Stromal cell of bone marrow (primary cell): Measurements from ENCODE around the gene WNK4.
A peak's percentile ranks its signal among the peaks of the same experiment; 100 is the strongest.

Experiments
- DNase-seq: peaks from one replicate; pipeline ENCODE4 v3.0.0-alpha.2; 2012; ENCODE audit warnings: low read depth

The WNK4 gene

DNA sequence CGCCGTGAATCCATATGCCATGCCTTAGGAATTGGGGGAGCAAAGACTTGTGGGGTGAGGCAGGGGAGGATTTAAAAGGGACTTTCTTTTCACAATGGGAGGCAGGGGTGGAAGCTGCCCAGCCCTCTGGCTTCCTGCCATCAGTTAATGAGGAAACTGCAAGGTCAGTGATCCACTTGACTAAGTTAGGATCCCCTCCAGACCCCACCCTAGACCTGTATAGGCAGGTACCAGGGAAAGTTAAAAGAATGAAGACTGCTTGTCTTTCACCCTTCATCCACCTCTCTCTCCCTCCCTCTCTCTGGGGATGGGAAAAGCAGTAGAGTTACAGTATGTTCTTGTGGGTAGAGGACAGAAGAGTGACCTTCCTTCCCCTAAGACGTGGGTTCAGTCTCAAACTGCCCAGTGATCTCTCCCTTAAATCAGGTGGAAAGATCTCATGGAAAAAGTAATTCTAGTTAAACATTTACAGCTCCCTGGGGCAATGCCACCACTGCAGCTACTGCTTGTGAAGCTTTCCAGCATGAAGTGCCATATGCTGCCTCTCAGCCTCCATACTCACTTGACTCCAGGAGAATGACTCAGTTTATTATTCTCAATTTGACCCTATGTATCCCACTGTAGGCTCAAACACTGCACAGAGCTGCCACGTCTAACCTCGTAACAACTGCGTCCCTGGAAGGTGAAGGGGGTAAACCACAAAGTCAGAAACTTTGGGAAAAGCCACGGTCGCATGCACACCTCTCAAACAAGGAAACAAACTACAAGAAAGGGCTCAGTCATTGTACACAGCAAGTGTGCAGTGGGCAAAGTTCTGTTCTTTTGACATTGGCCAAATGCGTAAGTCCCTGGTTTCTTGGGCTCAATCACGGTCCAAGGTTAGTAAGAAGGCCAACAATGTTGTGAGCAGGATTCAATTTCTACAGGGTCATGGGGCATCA, 16.9 kb downstream of the WNK4 start:
- DNase-seq = no peak

- DNase-seq = no peak
Observed at GRCh38 chr17:42798011-42798382, 17.6 kb downstream of the WNK4 start.

- DNase-seq = peak; percentile 75
Observed at GRCh38 chr17:42798383-42799380, 18.3 kb downstream of the WNK4 start, which contains the start of the genes CNTD1 and COA3. TSS of gene CNTD1 (plus strand) at chr17:42798861. CDS start at chr17:42799068, 207 bp downstream. TSS of gene COA3 (minus strand) at chr17:42798704. CDS start at chr17:42798681, 23 bp downstream.

- DNase-seq = no peak
Observed at GRCh38 chr17:42803074-42803883, 22.9 kb downstream of the WNK4 start.

GRCh38 chr17:42804918-42805367, 24.5 kb downstream of the WNK4 start:
- no peak for DNase-seq

DNA sequence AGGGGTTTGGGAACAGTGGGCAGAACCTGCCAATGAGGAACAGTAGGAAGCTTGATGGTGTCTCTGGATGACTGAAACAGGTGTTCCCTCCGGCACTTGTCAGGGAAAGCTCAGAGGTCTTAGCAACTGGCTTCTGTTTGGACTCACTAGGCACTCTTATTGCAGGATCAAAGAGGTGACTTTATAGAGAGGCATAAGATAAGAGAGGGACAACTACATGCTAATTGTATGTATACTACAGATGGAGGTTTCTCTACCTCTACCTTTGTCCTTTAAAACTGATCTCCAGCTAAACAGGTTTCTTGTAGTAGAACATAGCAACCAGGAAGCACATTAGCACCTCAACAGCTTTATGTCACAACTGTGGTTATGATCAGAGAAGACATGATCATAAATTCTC, 25.8 kb downstream of the WNK4 start:
- DNase-seq = no peak

DNA sequence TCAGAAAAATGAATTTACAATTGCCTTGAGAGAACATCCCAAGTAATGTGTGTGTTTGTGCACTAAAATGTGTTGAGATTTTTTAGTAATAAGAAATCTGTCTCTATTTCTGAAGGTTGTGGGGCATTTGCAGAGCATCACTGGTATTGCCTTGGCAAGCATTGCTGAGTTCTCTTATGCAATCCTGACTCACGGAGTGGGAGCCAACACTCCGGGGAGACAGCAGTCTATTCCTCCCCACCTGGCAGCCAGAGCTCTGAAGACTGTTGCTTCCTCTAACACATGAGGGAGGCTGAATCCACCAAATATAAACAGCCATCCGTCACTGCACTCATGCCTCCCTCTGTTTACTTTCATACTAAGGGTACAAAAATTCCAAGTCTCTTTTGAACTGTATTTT, 28.8 kb downstream of the WNK4 start:
- peak; percentile 67 for DNase-seq

DNA sequence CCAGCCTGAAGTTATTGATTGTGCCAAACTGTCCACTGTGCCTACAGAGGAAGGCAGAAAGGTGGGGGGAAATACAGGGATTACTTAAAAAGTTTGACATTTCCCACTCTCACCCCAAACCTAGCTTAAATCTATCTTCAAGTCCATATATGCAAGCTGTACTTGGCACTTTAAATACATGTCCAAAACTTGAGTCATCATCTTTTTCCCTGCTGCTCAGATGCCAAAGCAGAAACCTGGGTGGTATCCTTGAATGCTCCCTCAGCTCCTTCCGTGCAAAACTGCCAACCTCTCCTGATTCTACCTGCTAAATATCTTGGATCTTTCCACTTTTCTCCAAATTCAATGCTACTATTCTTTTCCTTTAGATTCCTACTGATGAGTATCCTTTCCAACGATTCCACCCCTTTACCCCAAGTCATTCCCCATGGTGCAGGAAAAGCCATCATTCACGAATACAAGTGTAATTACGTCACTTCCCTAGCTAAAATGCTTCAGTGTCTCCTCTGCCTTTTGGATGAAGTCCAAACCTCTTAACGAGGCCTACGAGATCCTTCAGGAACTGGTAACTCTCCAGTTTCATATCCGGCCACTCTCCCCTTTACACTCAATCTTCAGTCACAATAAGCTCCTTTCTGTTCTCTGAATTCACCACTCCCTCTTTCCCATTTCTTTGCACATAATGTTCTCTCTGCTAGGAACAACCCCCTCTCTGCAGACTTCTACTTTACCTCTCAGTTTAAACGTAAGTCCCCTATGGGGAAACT, 34.4 kb downstream of the WNK4 start:
- DNase-seq = peak; percentile 90

DNA sequence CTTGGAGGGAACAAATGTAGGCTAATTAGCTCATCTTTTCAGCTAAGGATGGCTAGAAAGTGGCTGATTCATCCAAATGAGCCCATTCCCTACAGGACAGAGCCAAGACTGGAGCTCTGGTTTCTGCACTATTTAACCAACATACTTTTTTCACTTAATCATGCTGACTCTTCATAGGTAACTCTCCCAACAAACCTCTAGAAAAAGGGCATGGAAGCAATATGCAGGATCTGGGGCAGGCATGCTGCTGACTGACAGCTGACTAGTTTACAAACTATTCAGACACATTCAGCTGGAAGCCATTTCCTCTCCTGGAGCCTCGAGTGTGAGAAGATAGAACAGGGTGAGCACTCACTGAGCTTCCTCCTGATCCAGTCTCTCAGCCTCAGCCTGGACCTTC, 37.5 kb downstream of the WNK4 start:
- no peak for DNase-seq

DNA sequence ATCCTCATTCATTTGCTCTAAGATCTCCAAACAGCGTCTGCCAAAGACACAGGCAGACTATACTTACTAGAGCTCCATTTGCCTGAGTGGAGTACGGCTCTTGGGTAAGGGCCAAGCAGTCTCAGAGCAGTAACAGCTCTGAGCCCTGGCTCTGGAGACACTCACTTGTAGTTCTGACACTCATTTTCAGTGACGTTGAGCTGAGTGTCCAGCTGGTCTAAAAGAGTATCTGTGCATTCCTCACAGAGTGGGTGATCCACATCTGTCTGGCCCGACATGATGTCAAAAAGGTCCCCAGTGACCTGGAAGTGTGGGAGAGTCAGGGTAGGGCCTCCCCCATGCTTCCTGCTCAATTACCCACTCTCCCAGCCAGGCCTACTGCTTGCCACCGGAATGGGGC, 38.0 kb downstream of the WNK4 start:
- no peak for DNase-seq

GRCh38 chr17:42819939-42820535, 39.6 kb downstream of the WNK4 start:
- no peak for DNase-seq

GRCh38 chr17:42821176-42821575, 40.8 kb downstream of the WNK4 start:
- no peak for DNase-seq

DNA sequence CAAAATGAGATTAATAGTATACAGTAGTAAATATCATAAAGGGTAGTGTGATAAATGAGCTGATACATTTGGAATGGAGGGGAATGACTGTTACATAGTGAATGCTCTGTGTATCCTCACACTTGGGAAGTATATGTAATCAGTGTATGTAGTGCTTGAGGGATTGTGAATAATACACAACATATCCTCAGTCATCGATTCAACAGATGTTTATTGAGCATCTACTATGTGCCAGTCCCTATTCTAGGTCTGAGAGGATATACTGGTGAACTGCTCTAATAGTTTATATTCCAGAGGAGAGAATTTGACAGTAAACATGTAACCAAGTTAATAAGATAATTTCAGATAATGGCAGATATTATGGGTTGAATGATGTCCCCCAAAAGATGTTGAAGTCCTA, 47.1 kb downstream of the WNK4 start:
- no peak for DNase-seq

DNA sequence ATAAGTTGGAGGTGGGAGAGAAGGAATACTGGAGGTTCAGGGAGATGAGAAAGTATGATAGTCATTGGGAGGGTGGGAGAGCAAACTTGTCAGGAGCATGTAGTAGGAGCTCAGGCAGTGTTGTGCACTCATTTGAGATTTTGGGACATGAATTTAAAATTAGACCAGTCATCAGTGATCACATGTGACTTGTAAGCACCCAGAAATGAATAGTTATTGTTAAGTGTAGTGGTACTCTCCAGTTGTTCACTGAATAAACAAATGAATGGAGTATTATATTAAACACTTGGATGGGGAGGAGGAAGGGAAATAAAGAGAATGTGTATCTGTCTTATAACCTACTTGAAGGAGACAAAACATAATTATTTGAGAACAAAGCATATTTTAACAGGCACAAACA, 50.6 kb downstream of the WNK4 start:
- DNase-seq = no peak

DNA sequence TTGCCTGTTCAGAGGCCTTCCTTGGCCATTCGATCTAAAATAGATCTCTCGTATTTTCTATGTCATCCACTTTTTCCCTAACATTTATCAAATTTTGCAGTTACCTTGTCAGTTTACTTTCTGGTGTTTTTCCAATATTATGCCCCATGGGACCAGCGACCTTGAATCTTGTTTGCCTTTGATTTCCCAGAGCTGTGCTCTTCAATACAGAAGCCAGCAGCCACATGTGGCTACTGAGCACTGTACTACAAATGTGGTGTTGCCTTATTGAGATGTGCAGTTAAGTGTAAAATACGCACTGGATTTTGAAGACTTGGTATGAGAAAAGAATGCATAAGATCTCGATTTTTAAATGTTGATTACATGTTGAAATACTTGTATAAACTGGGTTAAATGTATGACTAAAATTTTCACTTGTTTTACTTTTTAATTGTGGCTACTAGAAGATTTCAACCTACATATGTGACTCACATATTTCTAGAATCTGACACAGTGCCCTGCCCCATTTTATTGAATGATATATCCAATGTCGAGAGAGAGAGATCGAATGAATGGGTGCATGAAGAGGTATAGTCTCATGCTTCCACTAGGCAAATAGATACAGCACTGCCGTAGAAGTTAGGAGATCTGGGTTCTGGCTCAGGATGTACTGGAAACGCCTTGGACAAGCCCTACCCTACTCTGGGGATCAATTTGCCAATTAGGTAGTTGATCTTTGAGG, 52.0 kb downstream of the WNK4 start:
- DNase-seq = no peak

DNA sequence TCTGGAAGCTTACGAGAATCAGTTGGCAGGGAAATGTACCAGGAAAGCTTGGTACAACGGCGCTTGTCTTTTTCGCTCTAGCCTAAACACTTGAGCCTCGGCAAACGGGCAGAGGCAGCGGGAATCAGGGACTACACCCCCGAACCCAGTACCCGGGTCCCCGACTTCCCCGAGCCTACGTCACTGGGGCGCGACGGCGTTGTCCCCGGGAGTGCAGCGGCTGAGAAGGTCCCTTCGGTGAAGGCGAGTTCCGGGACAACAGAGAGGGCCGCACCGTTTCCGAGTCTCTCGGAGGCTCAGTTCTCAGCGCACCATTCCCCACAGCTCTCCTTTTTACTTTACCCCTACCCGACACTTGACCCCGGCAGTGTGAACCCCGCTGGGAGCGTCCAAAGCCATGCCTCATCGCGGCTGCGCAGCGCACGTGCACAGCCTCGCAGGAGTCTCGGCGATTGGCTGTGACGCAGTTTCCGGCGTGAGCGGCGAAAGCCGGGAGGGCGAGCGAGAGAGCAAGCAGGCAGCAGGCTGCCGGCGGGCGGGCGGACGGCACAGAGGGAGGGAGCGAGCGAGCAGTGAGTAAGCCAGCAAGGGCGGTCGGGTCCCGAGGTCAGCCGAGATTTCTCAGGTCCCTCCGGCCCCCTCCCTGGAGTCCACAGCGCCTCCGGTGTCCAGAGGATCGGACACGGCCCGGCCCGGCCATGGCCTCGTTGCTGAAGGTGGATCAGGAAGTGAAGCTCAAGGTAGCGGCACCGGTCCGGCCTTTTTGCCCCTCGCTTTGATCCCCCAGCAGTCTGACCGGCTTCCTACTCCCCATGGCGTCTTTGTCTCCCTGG, 52.7 kb downstream of the WNK4 start, which contains the start of gene PSME3:
Gene PSME3 (plus strand): TSS at position 464 of the 833 bp plus-strand sequence. CDS start 235 bp downstream, at position 699.
- DNase-seq = peak; percentile 77

GRCh38 chr17:42833767-42834422, 53.5 kb downstream of the WNK4 start:
- DNase-seq = no peak

DNA sequence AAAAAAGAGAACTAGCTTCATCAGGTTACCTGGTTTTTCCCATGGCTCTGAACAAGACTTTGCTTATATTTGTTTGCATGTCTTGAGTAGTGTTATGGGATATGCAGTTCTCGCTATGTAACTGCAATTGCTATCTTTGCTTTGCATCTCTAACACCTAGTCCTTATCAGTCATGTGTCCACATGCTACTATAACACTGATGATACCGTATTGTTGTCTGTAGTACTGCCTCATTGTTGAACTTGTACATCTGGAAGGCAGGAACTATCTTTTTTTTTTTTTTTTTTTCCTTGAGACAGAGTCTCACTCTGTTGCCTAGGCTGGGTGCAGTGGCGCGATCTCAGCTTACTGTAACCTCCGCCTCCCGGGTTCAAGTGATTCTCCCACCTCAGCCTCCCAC, 55.3 kb downstream of the WNK4 start:
- DNase-seq = no peak
